ENCODE results near the gene ILKAP.

The ILKAP gene

DNA sequence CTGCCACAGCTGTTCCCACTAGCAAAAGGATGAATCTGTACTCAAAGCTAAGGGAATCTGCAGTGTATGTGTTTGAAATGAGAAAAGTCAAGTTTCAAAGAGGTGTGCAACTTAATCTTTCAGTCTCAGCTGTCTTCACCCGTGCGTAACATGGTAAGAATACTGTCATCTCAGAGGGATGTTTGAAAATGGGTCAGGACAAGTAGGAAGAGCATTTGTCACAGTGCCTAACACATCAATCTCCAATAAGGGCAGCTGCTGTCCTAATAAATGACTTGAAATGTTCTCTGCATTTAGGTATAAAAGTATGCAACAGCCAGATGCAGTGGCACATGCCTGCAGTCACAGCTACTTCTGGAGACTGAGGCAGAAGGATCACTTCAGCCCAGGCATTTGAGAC is 13.1 kb downstream of the ILKAP start:
- DNase-seq: no peak

DNA sequence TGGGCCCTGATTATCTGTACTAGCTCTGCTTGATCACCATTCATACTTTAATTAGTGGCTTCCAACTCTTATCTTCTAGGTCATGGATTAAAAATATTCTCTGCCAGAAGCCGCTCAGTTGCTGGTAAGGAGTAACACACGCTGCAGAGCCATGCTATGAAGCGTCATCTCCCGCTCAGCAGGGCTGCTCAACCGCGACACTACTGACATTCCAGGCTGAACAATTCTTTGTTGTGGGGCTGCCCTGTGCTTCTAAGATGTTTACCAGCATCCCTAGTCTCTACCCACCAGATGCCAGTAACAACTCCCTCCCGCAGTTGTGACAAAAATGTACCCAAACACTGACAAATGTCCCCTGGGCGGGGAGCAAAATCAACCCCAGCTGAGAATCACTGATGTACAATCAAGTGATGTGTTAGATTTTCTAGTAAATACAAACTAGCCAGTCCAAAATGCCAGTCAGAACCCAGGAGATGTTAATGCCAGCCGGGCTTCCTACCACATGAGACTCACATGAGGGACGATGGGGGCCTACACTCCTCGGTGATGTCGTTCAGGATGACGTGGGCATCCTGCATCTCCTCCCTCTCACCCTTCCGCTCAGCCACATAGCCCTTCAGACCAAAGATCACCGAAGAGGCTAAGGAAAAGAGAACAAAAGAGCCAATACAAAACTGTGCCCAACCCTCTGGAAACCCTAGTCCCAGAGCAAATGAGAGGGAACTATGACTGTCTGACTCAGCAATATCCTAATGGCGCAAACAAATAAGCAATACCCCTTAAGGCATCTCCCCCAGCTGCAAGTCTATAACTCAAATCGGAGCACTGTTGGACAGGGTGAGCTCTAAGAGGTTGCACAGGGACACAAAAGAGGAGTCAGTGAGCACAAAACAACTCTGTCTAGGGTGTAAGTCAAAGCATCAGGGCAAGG is 15.6 kb downstream of the ILKAP start:
- DNase-seq: no peak

DNA sequence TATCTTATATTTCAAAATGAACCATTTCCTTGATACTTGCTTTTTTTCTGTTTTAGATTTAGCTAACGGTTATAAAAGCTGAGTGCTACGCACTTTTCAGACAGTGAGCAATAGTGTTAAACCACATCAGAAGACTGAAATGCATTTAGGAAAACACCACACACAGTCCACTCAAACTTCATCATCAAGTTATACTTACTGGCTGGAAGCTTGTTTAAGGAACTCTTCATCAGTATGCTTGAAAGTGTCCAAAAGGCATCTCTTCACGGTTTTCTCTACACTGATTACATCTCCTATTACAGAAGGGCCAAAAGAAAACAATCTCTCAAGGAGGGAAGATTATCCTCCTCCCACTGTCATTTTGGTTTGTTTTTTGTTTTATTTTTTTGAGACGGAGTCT is 19.7 kb downstream of the ILKAP start:
- DNase-seq: no peak

DNA sequence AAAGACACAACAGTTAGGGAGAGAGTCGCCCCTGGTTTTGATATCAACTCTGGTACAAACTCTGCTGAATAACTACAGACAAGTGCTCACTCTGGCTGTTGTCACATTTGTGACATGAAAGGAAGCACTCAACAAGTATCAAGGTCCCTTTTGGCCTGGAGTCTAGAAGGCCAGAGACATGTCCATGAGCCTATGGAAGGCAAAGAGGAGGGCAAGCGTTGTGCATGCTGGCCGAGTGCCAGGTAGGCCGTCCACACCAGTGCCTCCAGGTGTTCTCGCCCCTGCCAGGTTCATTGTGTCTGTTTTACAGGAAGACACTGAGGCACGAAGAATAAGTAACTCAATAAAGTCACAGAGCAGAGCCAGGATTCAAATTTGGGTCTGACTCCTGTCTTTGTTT is 21.1 kb downstream of the ILKAP start:
- DNase-seq: no peak

DNA sequence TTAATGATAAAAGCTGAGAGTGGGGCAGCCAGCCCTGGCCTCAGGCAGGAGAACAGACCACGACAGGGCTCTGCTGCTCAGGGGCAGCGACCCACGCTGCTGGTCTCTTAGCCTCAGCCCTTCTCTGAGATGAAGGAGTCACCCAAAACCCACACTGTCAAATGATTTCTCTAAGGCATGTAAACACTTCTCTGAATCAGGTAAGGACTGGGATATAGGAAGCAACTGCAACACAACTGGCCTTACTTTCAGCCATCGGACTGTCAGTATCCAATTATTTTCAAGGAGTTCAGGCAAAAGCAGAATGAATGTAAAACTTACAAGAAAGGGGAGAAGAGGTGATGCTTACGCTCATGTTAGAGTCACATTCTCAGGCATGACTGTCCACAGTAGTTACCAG is 22.9 kb downstream of the ILKAP start:
- no peak for DNase-seq

DNA sequence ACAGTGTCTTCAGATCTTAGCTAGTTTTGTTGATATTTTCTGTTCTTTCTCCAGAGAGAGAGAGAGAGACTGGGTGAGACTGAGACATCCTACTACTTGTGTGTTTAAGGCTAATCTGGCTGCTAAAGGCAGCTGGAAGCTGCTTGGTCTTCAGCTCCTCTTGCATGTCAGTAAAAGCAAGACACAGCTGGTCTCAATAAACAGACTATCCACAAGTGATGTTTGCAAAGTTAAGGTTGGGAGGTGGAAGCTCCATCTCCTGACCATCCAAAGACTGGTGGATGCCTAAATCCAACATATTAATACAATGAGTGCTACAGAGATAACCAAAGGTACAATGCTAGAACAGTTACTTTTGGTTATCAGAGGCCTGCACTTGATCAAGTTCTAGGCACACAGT is 26.9 kb downstream of the ILKAP start:
- no peak for DNase-seq

DNA sequence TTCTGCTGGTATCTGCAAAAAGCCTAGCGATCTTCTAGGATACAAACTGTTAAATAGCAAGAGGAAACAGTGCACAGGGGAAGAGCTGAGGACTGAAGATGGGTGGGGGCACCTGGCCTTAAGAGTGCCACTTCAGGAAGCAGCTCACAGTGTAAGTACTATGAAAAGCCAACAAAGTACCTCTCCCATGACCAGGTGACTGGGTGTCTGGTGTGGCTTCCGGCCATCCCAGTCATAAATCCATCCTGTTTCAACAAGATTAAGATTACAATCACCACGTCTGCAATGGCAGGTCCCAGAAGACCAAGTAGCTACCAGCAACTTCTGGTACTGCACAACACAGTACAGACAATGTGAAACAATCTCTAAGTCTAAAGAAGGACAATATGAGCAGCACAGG is 28.8 kb downstream of the ILKAP start:
- no peak for DNase-seq

DNA sequence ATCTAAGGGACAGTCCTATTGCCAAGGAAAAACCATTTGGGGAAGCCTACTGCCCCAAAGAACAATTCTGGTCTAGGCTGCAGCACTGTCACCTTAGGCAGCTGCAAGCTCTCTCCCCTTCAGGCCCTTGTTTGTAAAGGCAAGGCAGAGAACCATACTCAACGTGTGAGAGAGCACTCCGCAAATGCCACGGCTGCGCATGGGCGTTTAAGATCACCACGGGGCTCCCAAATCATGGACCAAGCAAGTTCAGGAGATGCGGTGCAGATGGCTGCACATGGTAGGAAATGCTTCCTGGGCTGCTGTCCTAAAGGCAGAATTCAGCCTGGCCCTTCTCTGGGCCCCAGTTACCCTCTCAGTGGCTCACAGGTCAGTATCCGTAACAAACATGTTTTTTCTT is 29.2 kb downstream of the ILKAP start:
- DNase-seq: no peak

DNA sequence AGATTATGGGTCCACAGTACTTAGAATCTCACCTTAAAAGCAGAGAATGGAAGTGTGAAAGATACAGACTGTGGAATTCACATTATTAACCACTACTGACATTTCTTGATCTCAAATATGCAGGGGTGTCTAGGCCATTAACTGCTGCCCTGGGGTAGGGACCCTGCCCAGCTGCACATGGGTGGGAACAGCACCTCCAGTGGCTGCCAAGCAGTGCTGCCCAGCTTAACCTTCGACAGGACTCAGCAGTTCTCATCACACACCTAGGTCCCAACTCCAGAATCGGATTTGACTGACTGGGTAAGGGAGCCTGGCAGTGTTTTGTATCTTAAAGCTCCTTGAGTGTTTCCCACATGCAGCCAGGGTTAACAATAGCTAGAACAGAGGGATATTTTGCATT is 29.8 kb downstream of the ILKAP start:
- no peak for DNase-seq

DNA sequence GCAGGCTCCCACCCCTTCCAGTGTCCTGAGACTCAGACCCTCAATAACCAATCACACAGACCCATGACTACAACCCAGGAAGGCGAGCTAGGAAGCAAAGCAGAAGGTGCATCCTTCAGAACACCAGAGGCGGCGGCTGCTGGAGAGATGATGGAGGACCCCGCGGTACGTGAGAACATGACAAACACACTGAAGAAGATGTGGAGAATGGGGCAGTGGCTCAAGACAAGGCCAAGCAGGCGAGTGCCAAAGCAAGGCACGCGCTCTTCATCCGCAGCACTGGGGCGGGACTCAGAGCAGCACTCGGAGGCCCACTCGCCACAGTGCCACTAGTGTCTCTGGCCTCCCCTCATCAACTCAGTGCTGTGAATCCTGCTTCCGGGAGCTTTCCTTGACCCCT is 31.1 kb downstream of the ILKAP start:
- DNase-seq: no peak

DNA sequence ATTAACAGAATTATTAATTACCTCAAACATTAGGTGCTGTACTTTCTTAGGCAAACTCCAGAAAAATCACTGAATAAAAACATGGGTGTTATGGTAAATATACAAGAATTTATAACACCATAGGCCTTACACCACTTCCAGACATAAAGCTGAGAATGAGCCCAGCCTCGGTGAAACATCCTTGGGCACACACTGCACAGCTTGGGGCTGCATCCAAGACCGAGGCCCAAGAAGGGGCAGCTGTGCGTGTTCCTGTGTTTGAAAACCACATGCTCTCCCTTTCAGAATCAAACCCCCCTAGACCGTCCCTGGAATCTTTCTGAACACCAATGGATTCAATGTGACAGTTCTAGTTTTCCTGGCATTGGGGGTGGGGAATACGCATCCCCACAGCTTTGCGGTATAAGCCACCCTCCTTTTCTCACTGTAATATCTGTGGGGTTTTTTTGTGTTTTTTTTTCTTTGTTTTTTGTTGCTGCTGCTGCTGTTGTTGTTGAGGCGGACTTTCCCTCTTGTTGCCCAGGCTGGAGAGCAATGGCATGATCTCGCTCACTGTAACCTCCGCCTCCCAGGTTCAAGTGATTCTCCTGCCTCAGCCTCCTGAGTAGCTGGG is 31.8 kb downstream of the ILKAP start:
- no peak for DNase-seq

DNA sequence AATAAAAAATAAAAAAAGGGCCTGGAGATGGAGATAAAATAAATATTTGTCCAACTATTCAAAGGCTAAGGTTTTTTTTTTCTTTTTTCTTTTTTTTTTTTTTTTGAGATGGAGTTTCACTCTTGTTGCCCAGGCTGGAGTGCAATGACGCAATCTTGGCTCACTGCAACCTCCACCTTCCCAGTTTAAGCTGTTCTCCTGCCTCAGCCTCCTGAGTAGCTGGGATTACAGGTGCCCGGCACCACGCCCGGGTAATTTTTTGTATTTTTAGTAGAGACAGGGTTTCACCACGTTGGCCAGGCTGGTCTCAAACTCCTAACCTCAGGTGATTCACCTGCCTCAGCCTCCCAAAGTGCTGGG is 32.4 kb downstream of the ILKAP start:
- DNase-seq: peak; percentile 13

DNA sequence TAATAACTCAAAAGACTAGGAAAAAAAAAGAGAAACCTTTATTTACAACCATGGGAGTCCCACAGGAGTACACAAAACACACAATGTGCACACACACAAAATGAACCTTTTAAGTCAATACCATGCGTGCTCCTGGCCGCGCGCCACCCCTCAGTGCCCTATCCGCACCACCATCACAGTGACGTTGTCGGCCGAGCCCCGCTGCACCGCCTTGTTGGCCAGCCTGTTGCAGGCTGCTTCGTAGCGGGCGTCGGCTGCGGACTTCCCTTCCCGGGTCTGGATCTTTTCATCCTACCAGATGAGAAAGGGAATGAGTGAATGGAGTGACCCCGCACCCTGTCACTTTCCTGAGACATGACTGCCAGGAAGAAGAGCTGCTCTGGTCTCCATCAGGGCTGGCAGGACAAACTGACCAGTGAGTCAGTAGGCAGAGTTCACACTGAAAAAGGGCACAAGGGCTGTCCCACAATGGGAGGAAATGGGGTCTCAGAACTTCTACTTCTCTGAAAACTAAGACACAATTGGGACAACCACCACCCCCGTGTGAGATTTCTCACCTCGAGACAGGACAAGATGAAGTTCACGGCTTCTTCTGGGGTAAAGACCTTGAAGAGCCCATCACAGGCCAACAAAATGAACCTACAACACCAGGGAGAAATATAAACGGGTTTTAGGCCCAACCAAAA is 33.0 kb downstream of the ILKAP start:
- DNase-seq: no peak

DNA sequence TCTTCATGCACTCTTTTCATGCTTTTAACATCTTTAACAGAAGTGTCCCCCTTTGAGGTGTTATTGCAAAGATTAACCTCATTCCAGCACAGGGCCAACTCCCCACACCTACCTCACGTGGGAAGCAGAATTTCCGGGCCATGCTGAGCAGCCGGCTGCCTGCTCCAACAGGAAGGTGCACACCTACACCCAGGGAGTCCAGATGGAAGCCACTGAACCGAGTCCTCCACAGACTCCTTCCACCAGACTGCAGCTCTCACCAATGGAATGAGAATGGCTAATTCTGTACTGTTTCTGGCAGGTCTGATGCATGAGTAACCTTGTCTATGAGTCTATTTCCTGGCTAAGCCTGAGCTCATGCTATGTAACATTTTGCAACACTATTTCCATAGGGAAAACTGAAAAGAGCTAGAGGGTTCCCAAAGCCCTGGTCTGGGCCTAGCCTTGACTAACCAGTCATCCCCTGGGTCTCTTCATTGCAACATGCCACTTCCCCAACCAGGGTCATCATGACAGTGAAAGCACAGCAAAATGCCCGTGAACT is 33.7 kb downstream of the ILKAP start:
- no peak for DNase-seq

DNA sequence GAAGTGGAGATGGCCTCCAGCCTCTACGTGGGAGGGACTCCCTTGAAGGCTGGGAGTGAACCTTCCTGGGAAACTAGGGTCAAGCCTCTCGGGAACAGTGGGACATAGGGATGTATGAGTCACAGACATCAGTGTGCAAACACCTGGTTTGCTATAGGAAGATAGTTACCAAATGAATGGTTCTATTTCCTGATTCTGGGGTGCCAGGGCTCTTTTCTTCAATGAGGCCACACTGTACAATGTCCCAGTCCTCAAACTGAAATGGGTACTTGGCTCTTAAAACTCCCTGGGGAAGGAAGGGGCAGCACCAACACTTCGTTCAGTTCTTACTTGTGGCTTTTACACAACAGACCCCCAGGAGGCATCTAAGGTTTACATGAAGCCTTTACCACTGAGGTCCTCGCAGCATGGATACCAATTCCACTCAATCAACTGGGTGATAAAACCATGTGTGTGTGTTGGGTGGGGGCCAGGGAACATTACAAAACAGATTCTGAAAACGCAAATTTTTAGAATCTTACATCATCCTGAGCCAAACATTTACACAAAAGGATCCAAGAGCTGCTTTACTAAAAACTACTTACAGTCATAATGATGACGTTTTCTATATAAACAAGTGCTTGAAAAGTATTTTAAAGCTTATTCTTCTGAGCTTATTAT is 34.3 kb downstream of the ILKAP start:
- peak; percentile 85 for DNase-seq

DNA sequence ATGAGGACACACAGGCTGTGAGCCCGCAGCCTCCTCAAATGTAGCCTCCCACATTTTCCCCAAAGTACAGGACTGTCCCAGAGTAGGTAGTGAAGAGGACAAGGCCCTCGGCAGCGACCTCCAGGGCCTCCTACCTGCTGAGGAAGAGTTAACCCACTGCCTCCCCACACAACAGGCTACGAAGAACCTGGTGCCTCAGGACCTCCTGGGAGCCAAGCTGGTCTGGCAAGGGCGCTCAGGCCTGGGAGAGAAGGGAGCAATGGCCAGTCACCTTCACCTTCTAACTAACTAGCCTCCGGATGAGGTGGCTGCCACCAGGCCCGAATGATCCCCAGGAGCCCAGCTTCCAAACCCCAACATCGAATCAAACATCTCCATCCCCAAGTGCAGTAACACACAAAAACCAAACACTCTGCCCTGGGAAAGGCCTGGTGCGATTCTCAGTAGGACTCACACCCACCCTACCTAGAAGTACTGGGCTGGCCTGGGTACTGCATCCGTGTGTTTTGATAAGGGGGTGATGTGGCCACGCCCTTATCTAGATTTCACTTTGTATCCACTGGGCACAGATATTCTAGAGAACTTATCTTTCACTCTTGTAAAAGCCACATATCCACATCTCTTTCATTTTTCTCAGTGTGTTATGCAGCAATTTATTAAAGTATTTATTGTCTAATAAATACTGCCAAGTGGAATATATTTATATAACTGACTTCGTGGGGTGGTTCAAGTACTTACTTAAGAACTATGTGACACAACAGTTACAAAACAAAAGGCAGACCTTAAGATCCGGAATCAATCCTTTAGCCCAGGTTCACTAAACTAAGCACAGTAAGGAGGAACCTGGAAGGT is 35.1 kb downstream of the ILKAP start:
- peak; percentile 82 for DNase-seq

DNA sequence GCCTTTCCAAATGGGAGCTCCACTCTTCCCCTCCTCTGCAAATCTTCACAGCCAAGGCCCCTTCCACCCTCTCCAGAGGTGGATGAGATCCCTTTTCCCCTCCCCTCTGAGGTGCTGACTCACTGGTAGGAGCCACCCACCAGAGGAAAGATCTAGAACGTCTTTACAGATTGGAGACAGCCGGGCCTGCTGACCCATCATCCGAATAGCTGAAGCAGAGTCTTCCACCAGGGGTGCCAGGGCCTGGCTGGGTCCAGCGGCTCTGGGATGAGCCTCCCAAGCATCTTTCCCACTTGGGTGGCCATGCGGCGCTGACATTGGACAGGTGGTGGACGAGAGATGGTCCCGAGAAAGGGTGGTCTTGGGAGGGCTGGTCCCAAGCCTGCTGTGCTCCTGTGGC is 35.7 kb downstream of the ILKAP start:
- peak; percentile 43 for DNase-seq

DNA sequence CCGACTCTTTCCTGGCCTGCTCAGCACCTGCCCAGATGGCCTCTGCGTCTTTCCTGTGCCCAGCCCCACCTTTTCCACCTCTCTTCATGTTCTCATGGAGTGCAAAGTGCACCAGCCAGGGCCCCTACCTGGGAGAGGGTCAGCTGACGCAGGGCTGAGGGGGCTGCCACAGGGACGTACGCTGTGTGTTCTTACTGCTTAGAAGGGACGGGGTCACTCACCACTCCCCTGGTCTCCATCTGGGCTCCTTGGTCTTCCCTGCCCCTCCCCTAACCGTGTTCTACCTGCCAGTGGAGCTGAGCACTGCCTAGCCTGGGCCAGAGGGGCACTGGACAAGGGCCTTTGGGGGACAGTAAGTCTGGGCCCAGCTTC is 36.2 kb downstream of the ILKAP start:
- DNase-seq: no peak

DNA sequence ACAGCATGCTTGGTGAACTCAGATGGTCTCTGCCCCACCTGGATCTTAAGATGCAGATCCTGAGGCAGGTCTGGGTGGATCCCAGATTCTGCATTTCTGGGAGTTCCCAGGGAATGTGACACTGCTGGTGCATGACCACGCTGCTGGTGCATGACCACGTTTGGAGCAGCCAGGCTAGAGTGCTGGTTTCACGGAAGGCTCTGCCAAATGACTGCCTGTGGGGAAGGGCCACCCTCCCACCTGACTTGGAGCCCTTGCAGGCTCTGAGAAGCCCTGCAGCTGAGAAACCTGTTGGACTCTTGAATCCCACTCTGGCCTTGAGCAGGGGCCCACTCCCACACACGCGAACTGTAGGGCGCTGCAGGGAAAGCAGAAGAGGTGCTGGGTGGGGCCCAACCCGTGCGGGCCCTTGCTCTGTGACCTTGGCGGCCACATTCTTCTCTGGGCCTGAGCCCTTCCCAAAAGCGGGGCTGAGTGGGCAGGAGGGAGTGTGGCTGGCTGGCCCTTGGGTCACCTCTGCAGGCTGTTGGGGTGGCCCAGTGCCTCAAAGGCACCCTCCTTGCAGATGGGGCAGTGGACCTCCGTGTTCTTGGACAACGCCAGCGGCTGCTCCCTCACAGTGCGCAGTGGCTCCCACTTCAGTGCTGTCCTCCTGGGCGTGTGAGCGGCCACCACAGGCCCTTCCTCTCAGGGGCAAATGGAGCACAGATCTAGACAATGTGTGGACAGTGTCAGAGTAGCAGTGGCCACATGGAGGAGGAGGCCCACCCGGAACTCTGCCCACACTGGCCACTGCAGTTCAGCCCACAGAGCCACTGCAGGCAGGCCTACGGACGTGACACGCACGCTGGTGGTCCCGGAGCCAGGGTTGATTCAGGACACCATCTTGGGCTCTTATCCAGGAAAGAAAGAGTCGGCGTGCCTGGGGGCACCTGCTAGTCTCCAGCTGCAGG is 36.8 kb downstream of the ILKAP start:
- DNase-seq: no peak

DNA sequence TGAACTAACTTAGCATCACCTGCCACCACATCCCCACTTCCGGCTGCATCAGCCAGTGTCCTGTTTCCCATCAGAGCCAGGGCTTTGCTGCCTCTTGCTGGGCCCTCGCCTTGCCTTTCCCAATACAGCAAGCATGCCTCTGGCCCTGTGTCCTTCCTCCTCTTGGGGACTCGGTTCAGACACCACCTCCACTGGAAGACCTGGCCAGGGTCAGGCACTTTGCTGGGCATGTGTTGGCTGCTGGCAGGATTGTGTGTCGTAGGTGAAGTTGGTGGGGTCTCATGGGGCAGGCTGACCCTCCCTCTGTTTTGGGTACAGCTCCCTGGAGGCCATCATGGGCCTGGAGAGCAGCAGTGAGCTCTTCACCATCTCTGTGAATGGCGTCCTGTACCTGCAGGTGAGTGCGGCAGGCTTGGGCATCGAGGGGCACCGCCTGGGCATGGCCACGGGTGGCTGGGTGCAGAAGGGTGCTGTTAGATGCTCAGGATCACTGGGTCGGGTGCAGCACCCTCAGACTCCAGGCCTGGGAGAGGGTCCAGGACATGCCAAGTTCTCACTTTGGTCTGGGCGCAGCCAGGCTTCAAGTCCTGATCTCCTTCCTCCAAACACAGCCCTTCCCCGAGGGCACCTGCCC is 38.1 kb downstream of the ILKAP start:
- no peak for DNase-seq

DNA sequence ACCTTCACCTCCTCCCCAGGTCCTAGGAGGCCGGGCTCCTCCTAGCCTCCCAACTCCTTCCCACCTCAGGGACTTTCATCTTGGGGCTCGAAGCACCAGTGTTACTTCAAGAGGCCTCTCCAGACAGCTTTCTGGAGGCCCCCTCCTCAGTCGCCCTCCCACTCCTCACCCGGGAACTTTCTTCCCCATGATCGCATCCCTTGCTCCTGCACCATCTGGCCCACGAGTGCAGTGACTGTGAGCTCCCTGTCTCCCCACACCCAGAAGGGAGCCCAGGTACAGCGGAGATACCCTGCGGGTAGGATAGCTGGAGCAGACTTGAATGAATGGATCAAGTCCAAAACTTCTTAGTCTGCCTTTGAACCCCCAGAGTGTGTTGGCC is 38.6 kb downstream of the ILKAP start:
- no peak for DNase-seq
